DND-41 (cell line): ENCODE data around the gene NFATC3.
"Not testable (repeated sequence)": the region's sequence is repeated elsewhere in the genome, so short reads cannot be mapped to it uniquely, and the experiment has no call there.

ENCODE experiments used
- CTCF ChIP-seq: IDR thresholded peaks from 2 replicates; pipeline ENCODE4 v1.5.1; 2012; ENCODE audit warnings: borderline replicate concordance, low read length, moderate library complexity, mild to moderate bottlenecking; ENCODE audit not compliant: poor library complexity, severe bottlenecking; ENCODE audit errors: extremely low read depth
- EZH2 ChIP-seq: IDR thresholded peaks from 3 replicates; pipeline ENCODE4 v1.6.1; 2012; ENCODE audit warnings: borderline replicate concordance, low read depth, mild to moderate bottlenecking, moderate library complexity, low read length, inconsistent platforms; ENCODE audit not compliant: severe bottlenecking

- not testable (repeated sequence) for TF ChIP-seq CTCF, EZH2
Measured at GRCh38 chr16:68110611-68111010, 25.4 kb downstream of the NFATC3 start.
